ENCODE results near the gene HSD17B4.
A peak's percentile ranks its signal among the peaks of the same experiment; 100 is the strongest.

HSD17B4 gene

DNA sequence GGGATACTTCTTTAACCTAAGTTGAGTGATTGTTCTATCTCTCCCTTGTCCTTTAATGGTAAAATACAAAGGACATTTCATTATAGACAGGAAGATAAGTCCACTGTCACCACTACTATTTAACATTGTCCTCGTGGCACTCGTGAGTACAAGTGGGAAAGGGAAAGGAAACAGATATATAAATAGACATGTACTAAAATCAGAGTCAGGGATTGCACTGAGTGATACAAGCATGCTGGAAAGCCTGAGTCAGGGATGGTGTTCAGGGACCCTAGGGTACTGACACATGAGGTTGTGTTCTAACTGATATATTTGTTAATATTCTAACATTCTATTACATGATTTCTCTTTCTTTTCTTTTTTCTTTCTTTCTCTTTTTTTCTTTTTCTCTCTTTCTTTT, 102.3 kb downstream of the HSD17B4 start:
- TF ChIP-seq, protein P1, sequence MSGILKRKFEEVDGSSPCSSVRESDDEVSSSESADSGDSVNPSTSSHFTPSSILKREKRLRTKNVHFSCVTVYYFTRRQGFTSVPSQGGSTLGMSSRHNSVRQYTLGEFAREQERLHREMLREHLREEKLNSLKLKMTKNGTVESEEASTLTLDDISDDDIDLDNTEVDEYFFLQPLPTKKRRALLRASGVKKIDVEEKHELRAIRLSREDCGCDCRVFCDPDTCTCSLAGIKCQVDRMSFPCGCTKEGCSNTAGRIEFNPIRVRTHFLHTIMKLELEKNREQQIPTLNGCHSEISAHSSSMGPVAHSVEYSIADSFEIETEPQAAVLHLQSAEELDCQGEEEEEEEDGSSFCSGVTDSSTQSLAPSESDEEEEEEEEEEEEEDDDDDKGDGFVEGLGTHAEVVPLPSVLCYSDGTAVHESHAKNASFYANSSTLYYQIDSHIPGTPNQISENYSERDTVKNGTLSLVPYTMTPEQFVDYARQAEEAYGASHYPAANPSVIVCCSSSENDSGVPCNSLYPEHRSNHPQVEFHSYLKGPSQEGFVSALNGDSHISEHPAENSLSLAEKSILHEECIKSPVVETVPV (CRISPR knock-in tag; IDR thresholded peaks at IDR 0.05) = no peak
- TF ChIP-seq, protein P2, sequence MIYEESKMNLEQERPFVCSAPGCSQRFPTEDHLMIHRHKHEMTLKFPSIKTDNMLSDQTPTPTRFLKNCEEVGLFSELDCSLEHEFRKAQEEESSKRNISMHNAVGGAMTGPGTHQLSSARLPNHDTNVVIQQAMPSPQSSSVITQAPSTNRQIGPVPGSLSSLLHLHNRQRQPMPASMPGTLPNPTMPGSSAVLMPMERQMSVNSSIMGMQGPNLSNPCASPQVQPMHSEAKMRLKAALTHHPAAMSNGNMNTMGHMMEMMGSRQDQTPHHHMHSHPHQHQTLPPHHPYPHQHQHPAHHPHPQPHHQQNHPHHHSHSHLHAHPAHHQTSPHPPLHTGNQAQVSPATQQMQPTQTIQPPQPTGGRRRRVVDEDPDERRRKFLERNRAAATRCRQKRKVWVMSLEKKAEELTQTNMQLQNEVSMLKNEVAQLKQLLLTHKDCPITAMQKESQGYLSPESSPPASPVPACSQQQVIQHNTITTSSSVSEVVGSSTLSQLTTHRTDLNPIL (CRISPR knock-in tag; IDR thresholded peaks at IDR 0.05; ENCODE audit: low read depth) = no peak
- TF ChIP-seq TCF4 (CRISPR knock-in tag; IDR thresholded peaks at IDR 0.05; ENCODE audit: borderline replicate concordance) (no peak), ZFP30 (CRISPR knock-in tag; IDR thresholded peaks at IDR 0.05) (no peak), ZNF70 (CRISPR knock-in tag; IDR thresholded peaks at IDR 0.05) (no peak), ISL1 (CRISPR knock-in tag; IDR thresholded peaks at IDR 0.05) (no peak), OSR1 (CRISPR knock-in tag; IDR thresholded peaks at IDR 0.05) (no peak), ZFP3 (CRISPR knock-in tag; IDR thresholded peaks at IDR 0.05) (no peak), POU6F1 (CRISPR knock-in tag; IDR thresholded peaks at IDR 0.05; ENCODE audit: borderline replicate concordance, low read depth) (no peak), SNAI2 (CRISPR knock-in tag; IDR thresholded peaks at IDR 0.05) (no peak), TSHZ2 (CRISPR knock-in tag; IDR thresholded peaks at IDR 0.05) (no peak), BACH2 (CRISPR knock-in tag; IDR thresholded peaks at IDR 0.05; ENCODE audit: borderline replicate concordance) (no peak), PATZ1 (CRISPR knock-in tag; IDR thresholded peaks at IDR 0.05; ENCODE audit: borderline replicate concordance) (no peak), GLIS3 (CRISPR knock-in tag; IDR thresholded peaks at IDR 0.05) (no peak), ZC3H10 (CRISPR knock-in tag; IDR thresholded peaks at IDR 0.05) (no peak), PPARA (CRISPR knock-in tag; IDR thresholded peaks at IDR 0.05; ENCODE audit: borderline replicate concordance) (no peak), ZNF8 (CRISPR knock-in tag; IDR thresholded peaks at IDR 0.05) (no peak), ZNF565 (CRISPR knock-in tag; conservative IDR thresholded peaks at IDR 0.05; ENCODE audit: low read depth) (no peak), CSDC2 (CRISPR knock-in tag; IDR thresholded peaks at IDR 0.05) (no peak)
- ATAC-seq = no peak

GRCh38 chr5:119570910-119571309, 118.6 kb downstream of the HSD17B4 start:
- no peak for TF ChIP-seq OSR1 (CRISPR knock-in tag; IDR thresholded peaks at IDR 0.05)
- TF ChIP-seq ESRRG (CRISPR knock-in tag; IDR thresholded peaks at IDR 0.05) = no peak
- TF ChIP-seq TCF4 (CRISPR knock-in tag; IDR thresholded peaks at IDR 0.05; ENCODE audit: borderline replicate concordance) = peak; percentile 64; the same call in 1 of the 2 replicates
- no peak for TF ChIP-seq GLIS3 (CRISPR knock-in tag; IDR thresholded peaks at IDR 0.05)
- TF ChIP-seq ZFP30 (CRISPR knock-in tag; IDR thresholded peaks at IDR 0.05) = no peak
- no peak for ATAC-seq

DNA sequence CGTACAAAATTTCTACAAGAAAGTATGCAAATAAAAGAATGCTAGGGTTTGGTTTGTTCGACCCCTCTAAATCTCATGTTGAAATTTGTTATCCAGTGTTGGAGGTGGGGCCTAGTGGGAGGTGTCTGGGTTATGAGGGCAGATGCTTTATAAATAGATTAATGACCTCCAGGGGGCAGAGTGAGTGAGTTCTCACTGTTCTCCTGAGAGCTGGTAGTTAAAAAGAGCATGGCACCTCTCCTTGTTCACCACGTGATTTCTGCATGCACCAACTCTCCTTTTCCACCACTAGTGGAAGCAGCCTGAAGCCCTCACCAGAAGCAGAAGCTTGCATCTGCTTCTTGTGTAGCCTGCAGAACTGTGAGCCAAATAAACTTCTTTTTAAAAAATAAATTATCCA, 126.6 kb downstream of the HSD17B4 start:
- peak; percentile 84 for ATAC-seq
- TF ChIP-seq, protein P1 (CRISPR knock-in tag; IDR thresholded peaks at IDR 0.05) = no peak
- TF ChIP-seq ZFP3 (CRISPR knock-in tag; IDR thresholded peaks at IDR 0.05) (no peak), ZNF565 (CRISPR knock-in tag; conservative IDR thresholded peaks at IDR 0.05; ENCODE audit: low read depth) (no peak), PATZ1 (CRISPR knock-in tag; IDR thresholded peaks at IDR 0.05; ENCODE audit: borderline replicate concordance) (no peak), RARB (CRISPR knock-in tag; IDR thresholded peaks at IDR 0.05) (no peak)
- TF ChIP-seq, protein P2 (CRISPR knock-in tag; IDR thresholded peaks at IDR 0.05; ENCODE audit: low read depth) = no peak

Data from SK-N-SH treated with all-trans-retinoic acid at 6 μM for 48 hours (cell line).